Body of pancreas (tissue), 4 donors: Measurements from ENCODE around the gene MAPT. TPM values are rescaled to one million over a fixed set of nuclear protein-coding genes. Genes with fewer than 3 reads are reported as not detected.
"Not testable (repeated sequence)": the region's sequence is repeated elsewhere in the genome, so short reads cannot be mapped to it uniquely, and the experiment has no call there.

Experiments
- ATAC-seq: fragments of 150-250 bp; one replicate; pipeline ENCODE4 v1.9.1; 2016
- DNase-seq, 4 donors: peaks; one replicate each; pipeline ENCODE4 v3.0.0-alpha.2; 2019
- H3K27ac ChIP-seq, 4 donors: fragments of 200-600 bp; sonication (generic); 1 replicate in 3 of 4; 2 replicates in 1 of 4; pipeline versions ENCODE4 v1.5.1 to v1.6.1; 2016 to 2019; ENCODE audit warnings: mild to moderate bottlenecking in 1 of 4, mixed read lengths in 1 of 4, moderate library complexity in 1 of 4
- H3K27me3 ChIP-seq, 2 donors: fragments of 200-600 bp; sonication (generic); one replicate each; pipeline ENCODE4 v1.6.0; 2016; ENCODE audit warnings: mild to moderate bottlenecking in 1 of 2
- H3K36me3 ChIP-seq, 2 donors: fragments of 200-600 bp; sonication (generic); replicated peaks in 1 of 2; 2 replicates each; pipeline ENCODE4 v1.5.1; 2016; ENCODE audit warnings: low read depth in 2 of 2; ENCODE audit not compliant: insufficient read depth in 1 of 2
- H3K4me1 ChIP-seq: fragments of 200-600 bp; sonication (generic); one replicate; pipeline ENCODE4 v1.6.0; 2016
- H3K4me3 ChIP-seq, 2 donors: fragments of 200-600 bp; sonication (generic); 1 replicate in 1 of 2; 2 replicates in 1 of 2; pipeline ENCODE4 v1.5.1; 2016 to 2019
- H3K9me3 ChIP-seq, 3 donors: fragments of 200-600 bp; sonication (generic); 1 replicate in 2 of 3; 2 replicates in 1 of 3; pipeline ENCODE4 v1.5.1; 2016
- CTCF ChIP-seq, 7 experiments: fragments of 450-650 bp in 4 of 7; fragments of 200-600 bp in 3 of 7; sonication (generic) in 3 of 7; IDR thresholded peaks; one replicate each; pipeline ENCODE4 v1.5.1; 2016 to 2019; ENCODE audit warnings: antibody characterized with exemption in 7 of 7
- POLR2A ChIP-seq, 3 donors: fragments of 450-650 bp; IDR thresholded peaks; one replicate each; pipeline ENCODE4 v1.6.1; 2016; ENCODE audit warnings: antibody characterized with exemption in 3 of 3, mild to moderate bottlenecking in 2 of 3
- WGBS, 2 donors: methylation state at CpG; one replicate each; pipeline ENCODE4 v1.1.5; 2017; 5-methylcytosine and 5-hydroxymethylcytosine counted together
- intact Hi-C: fragments of 100-400 bp; cut with DNase I; formaldehyde crosslinking; loops from one replicate; pipeline ENCODE4 v1.15.1; 2023
- total RNA-seq, 2 donors: library from RNA; depleted of rRNA; stranded (reverse); fragments of >200 nt; gene quantifications; one replicate each; pipeline ENCODE4 v1.1.0, GENCODE V29; 2016

The MAPT gene
- total RNA-seq, 2 donors from 2014 or later = 1.6 to 2.3 TPM

- Histone ChIP-seq H3K9me3 (no peaks in the 10 kb centered on the region), H3K36me3 (no peaks in the 10 kb centered on the region), H3K27ac (peak overlapping the region in 3 of 4 donors; percentile 68 to 79 (median 72)), H3K4me3 (no peak overlapping the region), H3K27me3 (no peaks in the 10 kb centered on the region), H3K4me1 (peaks cover 30% of the 10 kb centered on the region)
- intact Hi-C loops = no loop called here
- TF ChIP-seq POLR2A (IDR thresholded peaks at IDR 0.05) (no peak), CTCF (IDR thresholded peaks at IDR 0.05) (peak; percentile 93 to 99 (median 98))
- ATAC-seq = peak; percentile 78
- 20 to 22% methylated on average over 8 of the region's 8 CpGs for WGBS, 2 donors
- DNase-seq = peak; percentile 82 to 88 (median 86)
Observed at GRCh38 chr17:46002311-46002972, 108.1 kb downstream of the MAPT start.

- ATAC-seq (no peak), DNase-seq (no peak)
- H3K27me3 ChIP-seq = no peaks in the 10 kb centered on the region
- intact Hi-C loops = no loop called here
- WGBS, 2 donors = 54 to 65% methylated on average over 7 of the region's 7 CpGs
- no peaks in the 10 kb centered on the region for H3K9me3 ChIP-seq
- no peak overlapping the region for H3K4me3 ChIP-seq
- no peaks in the 10 kb centered on the region for H3K36me3 ChIP-seq
- peaks cover 30% of the 10 kb centered on the region for H3K4me1 ChIP-seq
- TF ChIP-seq CTCF (IDR thresholded peaks at IDR 0.05) (no peak), POLR2A (IDR thresholded peaks at IDR 0.05) (no peak)
- H3K27ac ChIP-seq = peak overlapping the region in 3 of 4 donors; percentile 68 to 79 (median 72)
Observed at GRCh38 chr17:46002973-46003316, 108.6 kb downstream of the MAPT start.

- TF ChIP-seq CTCF (IDR thresholded peaks at IDR 0.05) (no peak), POLR2A (IDR thresholded peaks at IDR 0.05) (peak in 1 of 3 donors; percentile 22)
- H3K4me3 ChIP-seq = no peak overlapping the region
Observed at GRCh38 chr17:46003907-46004748, 109.8 kb downstream of the MAPT start.

GRCh38 chr17:46006082-46006481, 111.7 kb downstream of the MAPT start:
- H3K4me3 ChIP-seq, H3K9me3 ChIP-seq, DNase-seq, H3K36me3 ChIP-seq, intact Hi-C loops, ATAC-seq, H3K27me3 ChIP-seq, H3K27ac ChIP-seq: not testable (repeated sequence)
- peaks cover 30% of the 10 kb centered on the region for H3K4me1 ChIP-seq
- 79 to 94% methylated on average over 1 of the region's 1 CpG for WGBS, 2 donors

More at GRCh38 chr17:46003907-46004748, 109.8 kb downstream of the MAPT start:
- intact Hi-C loops = no loop called here
- DNase-seq = peak; percentile 92 to 96 (median 94)
- Histone ChIP-seq H3K36me3 (no peaks in the 10 kb centered on the region), H3K9me3 (no peaks in the 10 kb centered on the region), H3K27me3 (no peaks in the 10 kb centered on the region), H3K4me1 (peaks cover 30% of the 10 kb centered on the region), H3K27ac (peak overlapping the region; percentile 20 to 79 (median 70))
- ATAC-seq = peak; percentile 88
- 1 to 18% methylated on average over 6 of the region's 6 CpGs for WGBS, 2 donors

GRCh38 chr17:46007461-46007965, 113.2 kb downstream of the MAPT start:
- WGBS, 2 donors = 84 to 88% methylated on average over 2 of the region's 2 CpGs
- H3K27ac ChIP-seq = no peak overlapping the region
- peaks cover 29% of the 10 kb centered on the region for H3K4me1 ChIP-seq
- no peaks in the 10 kb centered on the region for H3K36me3 ChIP-seq
- intact Hi-C loops = no loop called here
- DNase-seq = no peak
- ATAC-seq = no peak
- no peaks in the 10 kb centered on the region for H3K27me3 ChIP-seq
- TF ChIP-seq POLR2A (IDR thresholded peaks at IDR 0.05) = no peak
- no peak for TF ChIP-seq CTCF (IDR thresholded peaks at IDR 0.05)
- H3K4me3 ChIP-seq = no peak overlapping the region
- H3K9me3 ChIP-seq = no peaks in the 10 kb centered on the region
